Stomach (tissue), 4 donors: ENCODE results near the gene HNF1B.
A peak's percentile ranks its signal among the peaks of the same experiment; 100 is the strongest.

Experiments
- EP300 ChIP-seq: sonication (generic); formaldehyde crosslinking; IDR thresholded peaks from one replicate; pipeline ENCODE4 v1.6.1; 2017; ENCODE audit warnings: antibody characterized with exemption
- POLR2A ChIP-seq, 4 donors: fragments of 450-650 bp; IDR thresholded peaks; one replicate each; pipeline ENCODE4 v1.6.1; 2016; ENCODE audit warnings: antibody characterized with exemption in 4 of 4, control low read depth in 2 of 4, mild to moderate bottlenecking in 1 of 4, moderate library complexity in 1 of 4
- POLR2AphosphoS5 ChIP-seq, 3 donors: sonication (generic); formaldehyde crosslinking; IDR thresholded peaks; one replicate each; pipeline ENCODE4 v1.6.1; 2016; ENCODE audit warnings: antibody characterized with exemption in 3 of 3
- TF ChIP-seq, protein P1 (sequence below), 7 experiments: fragments of 450-650 bp in 4 of 7; fragments of 200-600 bp in 3 of 7; sonication (generic) in 3 of 7; IDR thresholded peaks; one replicate each; pipeline ENCODE4 v1.5.1; 2016 to 2019; ENCODE audit warnings: antibody characterized with exemption in 7 of 7, control low read depth in 2 of 7, mild to moderate bottlenecking in 1 of 7

DNA sequence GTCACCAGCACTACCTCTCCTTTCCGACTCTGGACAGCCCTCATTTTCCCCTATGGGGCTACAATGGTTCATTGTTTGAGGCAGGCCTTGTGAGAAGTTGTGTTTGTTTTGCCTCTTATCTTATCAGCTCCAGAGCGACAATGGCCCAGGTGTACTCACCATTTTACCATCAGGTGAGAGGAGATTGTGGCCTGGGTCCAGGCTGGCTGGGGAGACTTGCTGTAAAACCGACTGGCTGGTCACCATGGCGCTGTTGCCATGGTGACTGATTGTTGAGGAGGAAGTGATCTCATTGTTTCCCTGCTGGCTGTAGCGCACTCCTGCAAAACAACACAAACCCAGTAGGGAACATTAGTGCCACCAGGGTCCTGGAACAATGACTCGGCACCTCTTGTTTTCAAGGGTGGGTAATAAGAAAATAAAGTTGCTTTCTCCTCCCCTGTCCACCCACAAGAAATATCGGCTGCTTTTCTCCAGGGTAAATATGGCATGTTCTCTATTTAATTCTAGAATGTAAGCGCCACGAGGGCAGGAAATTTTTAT lies 34.4 kb downstream of the HNF1B start:
- TF ChIP-seq, protein P1, sequence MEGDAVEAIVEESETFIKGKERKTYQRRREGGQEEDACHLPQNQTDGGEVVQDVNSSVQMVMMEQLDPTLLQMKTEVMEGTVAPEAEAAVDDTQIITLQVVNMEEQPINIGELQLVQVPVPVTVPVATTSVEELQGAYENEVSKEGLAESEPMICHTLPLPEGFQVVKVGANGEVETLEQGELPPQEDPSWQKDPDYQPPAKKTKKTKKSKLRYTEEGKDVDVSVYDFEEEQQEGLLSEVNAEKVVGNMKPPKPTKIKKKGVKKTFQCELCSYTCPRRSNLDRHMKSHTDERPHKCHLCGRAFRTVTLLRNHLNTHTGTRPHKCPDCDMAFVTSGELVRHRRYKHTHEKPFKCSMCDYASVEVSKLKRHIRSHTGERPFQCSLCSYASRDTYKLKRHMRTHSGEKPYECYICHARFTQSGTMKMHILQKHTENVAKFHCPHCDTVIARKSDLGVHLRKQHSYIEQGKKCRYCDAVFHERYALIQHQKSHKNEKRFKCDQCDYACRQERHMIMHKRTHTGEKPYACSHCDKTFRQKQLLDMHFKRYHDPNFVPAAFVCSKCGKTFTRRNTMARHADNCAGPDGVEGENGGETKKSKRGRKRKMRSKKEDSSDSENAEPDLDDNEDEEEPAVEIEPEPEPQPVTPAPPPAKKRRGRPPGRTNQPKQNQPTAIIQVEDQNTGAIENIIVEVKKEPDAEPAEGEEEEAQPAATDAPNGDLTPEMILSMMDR (IDR thresholded peaks at IDR 0.05), result peak in 2 of 7 experiments; percentile 11 to 23
- TF ChIP-seq POLR2A (IDR thresholded peaks at IDR 0.05) (no peak), POLR2AphosphoS5 (IDR thresholded peaks at IDR 0.05) (peak; percentile 61 to 96 (median 90)), EP300 (no peak)
